ENCODE data around the gene HMOX2.

HMOX2 gene

DNA sequence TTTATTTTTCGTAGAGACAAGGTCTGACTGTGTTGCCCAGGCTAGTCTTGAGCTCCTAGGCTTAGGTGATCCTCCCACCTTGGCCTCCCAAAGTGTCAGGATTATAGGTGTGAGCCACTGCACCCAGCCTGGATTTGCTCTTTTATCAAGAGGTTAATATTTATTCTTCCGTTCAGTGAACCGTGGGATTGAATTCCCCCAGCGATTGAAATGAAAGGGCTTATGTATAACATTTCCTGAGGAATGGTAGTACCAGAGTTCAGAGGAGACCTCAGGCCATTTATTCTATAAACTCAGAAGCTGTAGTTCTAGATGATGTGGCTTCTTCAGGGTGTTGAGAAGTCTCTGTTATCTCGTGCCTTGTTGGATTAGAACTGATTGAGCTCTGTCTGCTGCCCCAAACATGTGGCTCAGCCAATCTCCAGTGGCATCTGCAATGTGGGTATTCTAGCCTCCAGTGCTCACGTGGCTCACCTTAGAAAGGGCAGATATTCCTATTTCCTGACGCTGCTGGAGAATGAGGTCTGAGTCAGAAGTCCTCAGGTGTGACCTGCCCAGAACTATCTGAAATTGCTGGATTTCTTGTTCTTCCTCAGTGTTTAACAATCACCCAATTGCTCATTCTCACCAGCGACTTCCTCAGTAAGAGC, 22.5 kb downstream of the HMOX2 start:
- Histone ChIP-seq H3K36me3 (ENCODE audit: low read length) (0 out of 2 replicates have a peak, but pooled peaks cover 2% of the 10 kb centered on the region), H3K4me3 (ENCODE audit: insufficient read depth, low read length, poor library complexity, severe bottlenecking) (no peak overlapping the region), H3K4me2 (ENCODE audit: low read depth, low read length, poor library complexity, severe bottlenecking) (no peak overlapping the region), H3K9me3 (ENCODE audit: insufficient read depth, low read length) (no peaks in the 10 kb centered on the region), H3F3A (ENCODE audit: insufficient read depth) (no peaks in the 10 kb centered on the region; the same call in 1 of the 2 replicates), H3K27me3 (ENCODE audit: low read length) (no peaks in the 10 kb centered on the region), H3K9me2 (replicated peaks; ENCODE audit: insufficient read depth, low read length) (no peaks in the 10 kb centered on the region), H3K79me2 (ENCODE audit: insufficient read depth, low read length) (peaks cover 63% of the 10 kb centered on the region), H4K20me1 (ENCODE audit: low read depth, low read length) (peaks cover 8% of the 10 kb centered on the region; the same call in 1 of the 2 replicates), H3K9ac (ENCODE audit: low read length) (no peak overlapping the region), H2AFZ (ENCODE audit: low read depth, low read length, severe bottlenecking) (no peak overlapping the region), H3K27ac (ENCODE audit: low read depth, low read length) (no peak overlapping the region)
- TF ChIP-seq, protein P1, sequence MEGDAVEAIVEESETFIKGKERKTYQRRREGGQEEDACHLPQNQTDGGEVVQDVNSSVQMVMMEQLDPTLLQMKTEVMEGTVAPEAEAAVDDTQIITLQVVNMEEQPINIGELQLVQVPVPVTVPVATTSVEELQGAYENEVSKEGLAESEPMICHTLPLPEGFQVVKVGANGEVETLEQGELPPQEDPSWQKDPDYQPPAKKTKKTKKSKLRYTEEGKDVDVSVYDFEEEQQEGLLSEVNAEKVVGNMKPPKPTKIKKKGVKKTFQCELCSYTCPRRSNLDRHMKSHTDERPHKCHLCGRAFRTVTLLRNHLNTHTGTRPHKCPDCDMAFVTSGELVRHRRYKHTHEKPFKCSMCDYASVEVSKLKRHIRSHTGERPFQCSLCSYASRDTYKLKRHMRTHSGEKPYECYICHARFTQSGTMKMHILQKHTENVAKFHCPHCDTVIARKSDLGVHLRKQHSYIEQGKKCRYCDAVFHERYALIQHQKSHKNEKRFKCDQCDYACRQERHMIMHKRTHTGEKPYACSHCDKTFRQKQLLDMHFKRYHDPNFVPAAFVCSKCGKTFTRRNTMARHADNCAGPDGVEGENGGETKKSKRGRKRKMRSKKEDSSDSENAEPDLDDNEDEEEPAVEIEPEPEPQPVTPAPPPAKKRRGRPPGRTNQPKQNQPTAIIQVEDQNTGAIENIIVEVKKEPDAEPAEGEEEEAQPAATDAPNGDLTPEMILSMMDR (IDR thresholded peaks at IDR 0.05; ENCODE audit: insufficient read depth, low read length, poor library complexity, severe bottlenecking) = no peak
- no peak for TF ChIP-seq EZH2phosphoT487 (conservative IDR thresholded peaks at IDR 0.05; ENCODE audit: low read length)

DNA sequence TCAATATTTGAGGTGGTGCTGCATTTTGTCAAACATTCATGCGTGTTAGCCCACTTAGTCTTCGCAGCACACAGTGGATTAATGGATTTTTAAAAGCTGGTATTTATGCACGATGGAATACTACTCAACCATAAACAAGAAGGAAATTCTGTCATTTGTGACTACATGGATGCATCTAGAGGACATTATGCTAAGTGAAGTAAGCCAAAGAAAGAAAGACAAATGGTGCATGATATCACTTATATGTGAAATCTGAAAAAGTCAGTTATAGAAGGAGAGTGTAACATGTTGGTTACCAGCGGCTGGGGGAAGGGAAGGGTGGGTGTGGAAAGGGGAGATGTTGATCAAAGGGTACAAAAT, 23.0 kb downstream of the HMOX2 start:
- H3K9me2 ChIP-seq (replicated peaks; ENCODE audit: insufficient read depth, low read length) = no peaks in the 10 kb centered on the region
- H3K36me3 ChIP-seq (ENCODE audit: low read length) = 0 out of 2 replicates have a peak, but pooled peaks cover 2% of the 10 kb centered on the region
- H3K79me2 ChIP-seq (ENCODE audit: insufficient read depth, low read length) = peaks cover 61% of the 10 kb centered on the region
- no peak overlapping the region for H3K27ac ChIP-seq (ENCODE audit: low read depth, low read length)
- H3K9ac ChIP-seq (ENCODE audit: low read length) = no peak overlapping the region
- TF ChIP-seq, protein P1 (IDR thresholded peaks at IDR 0.05; ENCODE audit: insufficient read depth, low read length, poor library complexity, severe bottlenecking) = no peak
- no peak for TF ChIP-seq EZH2phosphoT487 (conservative IDR thresholded peaks at IDR 0.05; ENCODE audit: low read length)
- no peak overlapping the region for H3K4me2 ChIP-seq (ENCODE audit: low read depth, low read length, poor library complexity, severe bottlenecking)
- no peaks in the 10 kb centered on the region for H3K27me3 ChIP-seq (ENCODE audit: low read length)
- no peak overlapping the region for H3K4me3 ChIP-seq (ENCODE audit: insufficient read depth, low read length, poor library complexity, severe bottlenecking)
- H4K20me1 ChIP-seq (ENCODE audit: low read depth, low read length) = peaks cover 8% of the 10 kb centered on the region; the same call in 1 of the 2 replicates
- no peaks in the 10 kb centered on the region for H3K9me3 ChIP-seq (ENCODE audit: insufficient read depth, low read length)
- no peak overlapping the region for H2AFZ ChIP-seq (ENCODE audit: low read depth, low read length, severe bottlenecking)
- no peaks in the 10 kb centered on the region; the same call in 1 of the 2 replicates for H3F3A ChIP-seq (ENCODE audit: insufficient read depth)

DNA sequence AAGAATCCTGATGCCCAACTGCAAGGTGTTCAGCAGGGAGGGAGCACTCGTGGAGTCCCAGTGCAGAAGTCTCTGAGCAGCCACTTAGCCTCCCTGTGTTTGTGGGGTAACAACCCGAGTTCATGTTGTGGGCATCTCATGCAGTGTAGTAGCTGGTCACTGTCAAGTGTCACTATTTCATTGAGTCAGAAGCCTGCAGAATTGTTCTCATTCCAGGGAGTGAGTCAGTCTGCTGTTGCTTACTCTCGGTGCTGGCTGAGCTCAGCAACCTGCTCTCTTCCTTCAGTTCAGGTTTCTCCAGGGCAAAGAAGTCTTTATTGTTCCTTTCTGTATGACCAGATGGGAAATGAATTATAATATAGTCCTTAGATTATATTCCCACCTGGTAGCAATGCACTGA, 24.1 kb downstream of the HMOX2 start:
- Histone ChIP-seq H3K79me2 (ENCODE audit: insufficient read depth, low read length) (peaks cover 51% of the 10 kb centered on the region), H4K20me1 (ENCODE audit: low read depth, low read length) (peaks cover 5% of the 10 kb centered on the region; the same call in 1 of the 2 replicates), H3K27ac (ENCODE audit: low read depth, low read length) (no peak overlapping the region), H2AFZ (ENCODE audit: low read depth, low read length, severe bottlenecking) (no peak overlapping the region), H3K4me3 (ENCODE audit: insufficient read depth, low read length, poor library complexity, severe bottlenecking) (no peak overlapping the region), H3K27me3 (ENCODE audit: low read length) (no peaks in the 10 kb centered on the region), H3K4me2 (ENCODE audit: low read depth, low read length, poor library complexity, severe bottlenecking) (no peak overlapping the region), H3K9me2 (replicated peaks; ENCODE audit: insufficient read depth, low read length) (no peaks in the 10 kb centered on the region), H3K9ac (ENCODE audit: low read length) (no peak overlapping the region), H3K9me3 (ENCODE audit: insufficient read depth, low read length) (no peaks in the 10 kb centered on the region), H3F3A (ENCODE audit: insufficient read depth) (peaks cover 7% of the 10 kb centered on the region), H3K36me3 (ENCODE audit: low read length) (0 out of 2 replicates have a peak, but pooled peaks cover 2% of the 10 kb centered on the region)
- TF ChIP-seq EZH2phosphoT487 (conservative IDR thresholded peaks at IDR 0.05; ENCODE audit: low read length) = no peak
- TF ChIP-seq, protein P1 (IDR thresholded peaks at IDR 0.05; ENCODE audit: insufficient read depth, low read length, poor library complexity, severe bottlenecking) = no peak

All from SU-DHL-6 (cell line).